Adrenal gland (tissue), 5 donors: Measurements from ENCODE around the gene PLEKHA5.

ENCODE experiments used
- POLR2A ChIP-seq, 2 donors: fragments of 450-650 bp; IDR thresholded peaks; one replicate each; pipeline ENCODE4 v1.6.1; 2017; ENCODE audit warnings: antibody characterized with exemption in 2 of 2, mild to moderate bottlenecking in 2 of 2, moderate library complexity in 1 of 2
- TF ChIP-seq, protein P1 (sequence below), 6 experiments: fragments of 450-650 bp in 4 of 6; fragments of 200-600 bp in 2 of 6; sonication (generic) in 1 of 6; IDR thresholded peaks; 1 replicate in 5 of 6; 2 replicates in 1 of 6; pipeline versions ENCODE4 v1.5.1 to v1.8.0; 2016 to 2021; ENCODE audit warnings: antibody characterized with exemption in 6 of 6, mild to moderate bottlenecking in 2 of 6, moderate library complexity in 1 of 6
- donor health status: DM: no; HTN: no; CAD: no.

DNA sequence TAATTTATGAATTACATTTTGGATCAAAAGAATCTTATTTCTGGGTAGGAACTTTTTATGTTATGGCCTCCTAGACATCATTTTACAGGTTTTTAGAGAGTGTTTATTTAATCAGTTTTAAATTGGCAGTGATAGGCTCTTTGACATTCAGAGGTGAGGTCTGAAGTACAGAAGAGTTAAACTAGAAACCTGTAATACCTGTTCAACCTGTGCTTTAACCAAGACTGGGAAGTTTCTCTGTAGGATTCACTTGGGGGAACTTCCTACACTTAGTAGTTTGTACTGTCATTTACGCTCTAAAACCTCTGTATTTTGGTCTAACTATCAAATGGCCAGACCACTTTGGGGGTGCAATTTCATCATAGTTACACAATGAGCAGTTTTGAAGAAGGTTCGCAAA is 35.9 kb downstream of the PLEKHA5 start:
- TF ChIP-seq, protein P1, sequence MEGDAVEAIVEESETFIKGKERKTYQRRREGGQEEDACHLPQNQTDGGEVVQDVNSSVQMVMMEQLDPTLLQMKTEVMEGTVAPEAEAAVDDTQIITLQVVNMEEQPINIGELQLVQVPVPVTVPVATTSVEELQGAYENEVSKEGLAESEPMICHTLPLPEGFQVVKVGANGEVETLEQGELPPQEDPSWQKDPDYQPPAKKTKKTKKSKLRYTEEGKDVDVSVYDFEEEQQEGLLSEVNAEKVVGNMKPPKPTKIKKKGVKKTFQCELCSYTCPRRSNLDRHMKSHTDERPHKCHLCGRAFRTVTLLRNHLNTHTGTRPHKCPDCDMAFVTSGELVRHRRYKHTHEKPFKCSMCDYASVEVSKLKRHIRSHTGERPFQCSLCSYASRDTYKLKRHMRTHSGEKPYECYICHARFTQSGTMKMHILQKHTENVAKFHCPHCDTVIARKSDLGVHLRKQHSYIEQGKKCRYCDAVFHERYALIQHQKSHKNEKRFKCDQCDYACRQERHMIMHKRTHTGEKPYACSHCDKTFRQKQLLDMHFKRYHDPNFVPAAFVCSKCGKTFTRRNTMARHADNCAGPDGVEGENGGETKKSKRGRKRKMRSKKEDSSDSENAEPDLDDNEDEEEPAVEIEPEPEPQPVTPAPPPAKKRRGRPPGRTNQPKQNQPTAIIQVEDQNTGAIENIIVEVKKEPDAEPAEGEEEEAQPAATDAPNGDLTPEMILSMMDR (IDR thresholded peaks at IDR 0.05), result no peak
- no peak for TF ChIP-seq POLR2A (IDR thresholded peaks at IDR 0.05)
